Chondrocyte (in vitro differentiated cells): Measurements from ENCODE around the gene RPAP2. TPM values are rescaled to one million over a fixed set of nuclear protein-coding genes. Genes with fewer than 3 reads are reported as not detected.
"Not testable (repeated sequence)": the region's sequence is repeated elsewhere in the genome, so short reads cannot be mapped to it uniquely, and the experiment has no call there.

Source experiments
- DNase-seq: peaks from one replicate; pipeline ENCODE4 v3.0.0; 2021; ENCODE audit warnings: mixed read lengths, low spot score
- H3K27ac Mint-ChIP-seq: one replicate; pipeline ENCODE4 v1.8.0; 2021; ENCODE audit warnings: mild to moderate bottlenecking, moderate library complexity, mixed read lengths; ENCODE audit not compliant: unreplicated experiment
- H3K27me3 Mint-ChIP-seq: 2 replicates; pipeline ENCODE4 v1.8.0; 2021; ENCODE audit warnings: low read depth, mixed read lengths
- H3K36me3 Mint-ChIP-seq: 2 replicates; pipeline ENCODE4 v1.8.0; 2021; ENCODE audit warnings: low read depth, mixed read lengths
- H3K4me1 Mint-ChIP-seq: 2 replicates; pipeline ENCODE4 v1.8.0; 2021; ENCODE audit warnings: low read depth, mild to moderate bottlenecking, mixed read lengths
- H3K4me3 Mint-ChIP-seq: one replicate; pipeline ENCODE4 v1.8.0; 2021; ENCODE audit warnings: mild to moderate bottlenecking, moderate library complexity, mixed read lengths; ENCODE audit not compliant: unreplicated experiment
- H3K9me3 Mint-ChIP-seq: 2 replicates; pipeline ENCODE4 v1.8.0; 2021; ENCODE audit warnings: low read depth, mixed read lengths
- CTCF ChIP-seq: fragments of 200-600 bp; sonication (generic); IDR thresholded peaks from 2 replicates; pipeline ENCODE4 v1.5.0; 2021; ENCODE audit warnings: antibody characterized with exemption, mild to moderate bottlenecking, moderate library complexity
- total RNA-seq: library from RNA; stranded (reverse); gene quantifications from 3 replicates; pipeline ENCODE4 v1.2.1, GENCODE V29; 2021

Gene RPAP2
- total RNA-seq, 1 donor from 2014 or later: 25.3 TPM

GRCh38 chr1:92374223-92374622 is 75.4 kb downstream of the RPAP2 start:
- Mint-ChIP-seq H3K9me3 (no peaks in the 10 kb centered on the region), H3K27me3 (no peaks in the 10 kb centered on the region), H3K36me3 (peaks cover 2% of the 10 kb centered on the region), H3K4me1 (peaks cover 6% of the 10 kb centered on the region), H3K4me3 (no peak overlapping the region), H3K27ac (peak overlapping the region; percentile 2)
- no peak for DNase-seq
- TF ChIP-seq CTCF: no peak

- H3K4me1 Mint-ChIP-seq: peaks cover 6% of the 10 kb centered on the region
- H3K9me3 Mint-ChIP-seq: peaks cover 5% of the 10 kb centered on the region
- no peak for DNase-seq
- no peak overlapping the region for H3K4me3 Mint-ChIP-seq
- peaks cover 8% of the 10 kb centered on the region for H3K36me3 Mint-ChIP-seq
- H3K27ac Mint-ChIP-seq: no peak overlapping the region
- TF ChIP-seq CTCF: no peak
- H3K27me3 Mint-ChIP-seq: no peaks in the 10 kb centered on the region
Measured at GRCh38 chr1:92376345-92376744, 77.5 kb downstream of the RPAP2 start.

- H3K36me3 Mint-ChIP-seq, H3K4me3 Mint-ChIP-seq, H3K27ac Mint-ChIP-seq, DNase-seq, H3K9me3 Mint-ChIP-seq, H3K4me1 Mint-ChIP-seq, H3K27me3 Mint-ChIP-seq: not testable (repeated sequence)
Measured at GRCh38 chr1:92377991-92378390, 79.1 kb downstream of the RPAP2 start.

GRCh38 chr1:92380867-92381266 is 82.0 kb downstream of the RPAP2 start:
- Mint-ChIP-seq H3K4me3 (no peak overlapping the region), H3K9me3 (peaks cover 10% of the 10 kb centered on the region), H3K4me1 (peaks cover 6% of the 10 kb centered on the region), H3K36me3 (peaks cover 18% of the 10 kb centered on the region), H3K27ac (no peak overlapping the region), H3K27me3 (no peaks in the 10 kb centered on the region)
- TF ChIP-seq CTCF: no peak
- no peak for DNase-seq

- H3K27ac Mint-ChIP-seq, DNase-seq, H3K4me1 Mint-ChIP-seq, H3K27me3 Mint-ChIP-seq, H3K4me3 Mint-ChIP-seq: not testable (repeated sequence)
- peaks cover 40% of the 10 kb centered on the region for H3K36me3 Mint-ChIP-seq
- peaks cover 51% of the 10 kb centered on the region for H3K9me3 Mint-ChIP-seq
Measured at GRCh38 chr1:92393966-92394365, 95.1 kb downstream of the RPAP2 start.

GRCh38 chr1:92398519-92398918 is 99.7 kb downstream of the RPAP2 start:
- Mint-ChIP-seq H3K9me3 (peaks cover 31% of the 10 kb centered on the region), H3K4me3 (no peak overlapping the region), H3K36me3 (peaks cover 14% of the 10 kb centered on the region), H3K27me3 (no peaks in the 10 kb centered on the region), H3K4me1 (no peaks in the 10 kb centered on the region), H3K27ac (no peak overlapping the region)
- no peak for DNase-seq
- TF ChIP-seq CTCF: no peak
